ENCODE measurements around the gene BABAM2.

GRCh38 chr2:28000287-28000686 is 109.8 kb downstream of the BABAM2 start:
- no peak for TF ChIP-seq FOXK2 (IDR thresholded peaks at IDR 0.05)
- no peak for TF ChIP-seq ARNT (IDR thresholded peaks at IDR 0.05)
- TF ChIP-seq SUZ12 (IDR thresholded peaks at IDR 0.05): no peak
- TF ChIP-seq FOXA1 (IDR thresholded peaks at IDR 0.05): no peak
- TF ChIP-seq SP1 (IDR thresholded peaks at IDR 0.05): no peak
- TF ChIP-seq LEF1 (IDR thresholded peaks at IDR 0.05; ENCODE audit: borderline replicate concordance): no peak
- no peak for TF ChIP-seq TARDBP (IDR thresholded peaks at IDR 0.05)
- no peak for TF ChIP-seq ZNF384 (IDR thresholded peaks at IDR 0.05)
- no peak for TF ChIP-seq NFRKB (IDR thresholded peaks at IDR 0.05)
- TF ChIP-seq ELF4 (IDR thresholded peaks at IDR 0.05): no peak
- no peak for TF ChIP-seq L3MBTL2 (conservative IDR thresholded peaks at IDR 0.05)

Measured in HEK293T (cell line).